ENCODE measurements around the gene BMF. TPM values are rescaled to one million over a fixed set of nuclear protein-coding genes. Genes with fewer than 3 reads are reported as not detected.

The BMF gene
- total RNA-seq, 1 experiment from 2014 or later = 13.2 TPM

DNA sequence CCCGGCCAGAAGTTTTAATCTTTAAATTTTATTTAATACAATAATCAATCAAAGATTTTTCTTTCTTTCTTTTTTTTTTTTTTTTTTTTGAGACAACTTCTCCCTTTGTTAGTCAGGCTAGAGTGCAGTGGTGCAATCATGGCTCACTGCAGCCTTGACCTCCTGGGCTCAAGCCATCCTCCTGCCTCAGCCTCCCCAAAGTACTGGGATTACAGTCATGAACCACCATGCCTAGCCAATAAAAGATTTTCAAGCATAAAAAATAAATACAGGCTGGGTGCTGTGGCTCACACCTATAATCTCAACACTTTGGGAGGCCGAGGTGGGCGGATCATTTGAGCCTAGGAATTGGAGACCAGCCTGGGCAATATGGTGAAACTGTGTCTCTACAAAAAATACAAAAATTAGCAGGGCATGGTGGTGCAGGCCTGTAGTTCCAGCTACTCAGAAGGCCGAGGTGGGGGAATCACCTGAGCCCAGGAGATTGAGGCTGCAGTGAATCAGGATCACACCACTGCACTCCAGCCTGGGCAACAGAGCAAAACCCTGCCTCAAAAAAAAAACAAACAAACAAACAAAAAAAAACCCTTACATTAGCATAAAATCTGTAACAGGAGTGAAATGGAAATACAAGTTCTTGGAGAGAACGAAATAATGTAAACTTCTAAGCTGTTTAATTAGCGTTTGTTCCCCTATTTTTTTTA is 40.6 kb downstream of the BMF start:
- Histone ChIP-seq H3K27ac (ENCODE audit: insufficient read length, low read depth, low read length) (no peak overlapping the region), H2BK15ac (ENCODE audit: low read depth, low read length) (no peak overlapping the region), H3K27me3 (ENCODE audit: insufficient read depth, low read length) (no peaks in the 10 kb centered on the region), H4K91ac (ENCODE audit: insufficient read length, low read depth, low read length) (no peak overlapping the region), H3K9ac (ENCODE audit: extremely low read depth, insufficient read length, low read length) (no peak overlapping the region), H3K18ac (ENCODE audit: insufficient read length, low read depth, low read length) (no peak overlapping the region), H2AK5ac (ENCODE audit: insufficient read length, low read length) (no peak overlapping the region), H2BK5ac (ENCODE audit: insufficient read length, low read length) (no peak overlapping the region), H3K23ac (ENCODE audit: insufficient read length, low read depth, low read length) (no peak overlapping the region), H3K56ac (ENCODE audit: insufficient read length, low read depth, low read length) (no peak overlapping the region), H3K4me1 (ENCODE audit: insufficient read depth, low read length) (peaks cover 9% of the 10 kb centered on the region; the same call in 1 of the 2 replicates), H3K4ac (ENCODE audit: low read depth, low read length) (no peak overlapping the region), H3T11ph (ENCODE audit: low read length) (no peak overlapping the region), H3K79me1 (ENCODE audit: insufficient read depth, low read depth, low read length, poor library complexity, severe bottlenecking) (no peaks in the 10 kb centered on the region), H4K8ac (replicated peaks; ENCODE audit: insufficient read length, low read depth, low read length) (no peak overlapping the region), H3K79me2 (ENCODE audit: insufficient read depth, low read length) (no peaks in the 10 kb centered on the region), H3K4me2 (ENCODE audit: insufficient read depth, insufficient read length, low read length) (no peak overlapping the region), H2BK120ac (ENCODE audit: low read depth, low read length, poor library complexity, severe bottlenecking) (no peak overlapping the region), H2BK12ac (ENCODE audit: insufficient read length, low read depth, low read length) (no peak overlapping the region), H3K9me3 (ENCODE audit: control insufficient read depth, low read depth, low read length) (no peaks in the 10 kb centered on the region), H2BK20ac (ENCODE audit: low read depth, low read length, poor library complexity, severe bottlenecking) (no peak overlapping the region), H3K23me2 (ENCODE audit: insufficient read length, low read depth, low read length, poor library complexity, severe bottlenecking) (no peaks in the 10 kb centered on the region), H4K20me1 (ENCODE audit: control insufficient read depth, insufficient read depth, insufficient read length) (no peaks in the 10 kb centered on the region), H2AFZ (ENCODE audit: low read length) (no peak overlapping the region), H3K14ac (ENCODE audit: insufficient read depth, low read length) (no peak overlapping the region), H4K5ac (ENCODE audit: insufficient read length, low read depth, low read length) (no peak overlapping the region)
- DNase-seq = no peak
- peaks cover 0 to under 1% of the 10 kb centered on the region in 2 experiments; a peak in 2 of 5 replicates for H3K9me3 Mint-ChIP-seq
- H3K4me1 Mint-ChIP-seq = peaks cover 38 to 39% of the 10 kb centered on the region in 2 experiments
- peaks cover 1% of the 10 kb centered on the region; the same call in 1 of the 2 replicates for H3K27me3 Mint-ChIP-seq (ENCODE audit: low read depth)
- no peak overlapping the region for H3K27ac Mint-ChIP-seq
- no peak for TF ChIP-seq CTCF (conservative IDR thresholded peaks at IDR 0.05)
- H3K4me3 Mint-ChIP-seq = no peak overlapping the region
- no CpG with 5 or more reads among the region's 6 CpGs for WGBS (ENCODE audit: extremely low coverage, insufficient read length, low lambda C conversion rate)
- no peaks in the 10 kb centered on the region for H3K36me3 Mint-ChIP-seq (ENCODE audit: insufficient read depth in 1 of 3, low read depth in 3 of 3)

Measured in H9 (cell line).